GM10847 (cell line): ENCODE data around the gene IRAK2.

Experiments
- POLR2A ChIP-seq: IDR thresholded peaks from 2 replicates; pipeline ENCODE4 v1.6.1; 2011; ENCODE audit not compliant: insufficient read length; ENCODE audit errors: extremely low read depth

The IRAK2 gene

DNA sequence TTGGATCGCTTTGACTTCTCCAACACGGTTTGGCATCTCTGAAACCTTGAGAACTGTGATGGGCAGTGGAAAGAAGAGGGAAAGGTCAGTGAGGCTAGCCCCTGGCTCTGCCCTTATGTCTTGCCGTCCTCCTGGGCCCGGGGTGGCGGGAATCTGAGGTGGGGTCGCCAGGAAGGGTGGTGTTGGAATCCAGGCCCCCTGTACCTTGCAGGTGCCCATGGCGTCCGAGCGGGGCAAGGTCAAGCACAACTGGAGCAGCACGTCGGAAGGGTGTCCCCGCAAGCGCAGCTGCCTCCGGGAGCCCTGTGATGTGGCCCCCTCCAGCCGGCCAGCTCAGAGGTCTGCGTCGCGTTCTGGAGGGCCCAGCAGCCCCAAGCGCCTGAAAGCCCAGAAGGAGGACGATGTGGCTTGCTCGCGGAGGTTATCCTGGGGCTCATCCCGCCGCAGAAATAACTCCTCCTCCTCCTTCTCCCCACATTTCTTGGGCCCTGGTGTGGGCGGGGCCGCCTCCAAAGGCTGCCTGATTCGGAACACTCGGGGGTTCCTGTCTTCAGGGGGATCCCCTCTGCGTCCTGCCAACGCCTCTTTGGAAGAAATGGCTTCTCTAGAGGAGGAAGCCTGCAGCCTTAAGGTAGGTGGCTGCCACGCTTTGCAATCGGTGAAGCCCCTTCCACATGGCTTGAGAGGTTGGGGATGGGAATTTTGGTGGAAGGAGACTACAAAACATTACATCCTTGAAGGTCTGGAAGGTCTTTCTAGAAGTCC is 84.4 kb downstream of the IRAK2 start:
- no peak for TF ChIP-seq POLR2A

GRCh38 chr3:10249833-10250232 is 85.1 kb downstream of the IRAK2 start:
- no peak for TF ChIP-seq POLR2A

- no peak for TF ChIP-seq POLR2A
Measured at GRCh38 chr3:10251006-10251405, 86.3 kb downstream of the IRAK2 start.

GRCh38 chr3:10253731-10254130 is 89.0 kb downstream of the IRAK2 start:
- no peak for TF ChIP-seq POLR2A

DNA sequence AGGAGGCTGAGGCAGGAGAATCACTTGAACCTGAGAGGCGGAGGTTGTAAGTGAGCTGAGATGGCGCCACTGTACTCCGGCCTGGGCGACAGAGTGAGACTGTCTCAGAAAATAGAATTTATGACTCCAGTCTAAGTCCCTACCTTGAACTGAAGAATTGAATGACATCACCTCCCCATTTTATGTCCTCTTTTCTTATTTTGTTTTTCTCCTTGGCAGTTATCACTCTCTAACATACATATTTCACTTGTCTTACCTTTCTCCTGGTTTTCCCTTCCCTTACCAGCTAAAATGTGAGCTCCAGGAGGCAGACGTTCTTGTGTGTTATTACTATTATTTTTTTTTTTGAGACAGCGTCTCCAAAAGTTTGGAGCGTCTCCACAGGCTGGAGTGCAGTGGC is 91.1 kb downstream of the IRAK2 start:
- no peak for TF ChIP-seq POLR2A

- TF ChIP-seq POLR2A = no peak
Measured at GRCh38 chr3:10259036-10259435, 94.3 kb downstream of the IRAK2 start.

- TF ChIP-seq POLR2A = no peak
Measured at GRCh38 chr3:10259798-10260197, 95.1 kb downstream of the IRAK2 start.

GRCh38 chr3:10260211-10260701 is 95.5 kb downstream of the IRAK2 start:
- no peak for TF ChIP-seq POLR2A

DNA sequence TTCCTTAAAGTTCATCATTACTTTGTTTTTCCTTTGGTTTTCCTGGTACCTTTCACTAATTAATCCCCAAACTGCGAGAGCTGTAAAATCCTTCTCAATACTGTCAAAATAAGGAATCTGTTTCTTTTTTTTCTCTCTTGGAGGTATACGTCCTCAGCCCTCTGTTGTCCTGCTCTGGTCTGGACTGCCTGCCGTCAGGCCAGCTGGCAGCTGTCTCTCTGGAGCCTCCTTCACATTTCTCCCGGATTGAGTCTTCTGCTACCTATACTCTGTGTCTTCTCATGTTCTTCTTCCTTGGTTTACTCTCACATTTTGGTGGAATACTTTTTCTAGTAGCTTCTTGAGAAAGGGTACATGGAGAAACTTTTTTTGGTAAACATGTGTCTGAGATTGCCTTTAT is 97.3 kb downstream of the IRAK2 start:
- TF ChIP-seq POLR2A = no peak

DNA sequence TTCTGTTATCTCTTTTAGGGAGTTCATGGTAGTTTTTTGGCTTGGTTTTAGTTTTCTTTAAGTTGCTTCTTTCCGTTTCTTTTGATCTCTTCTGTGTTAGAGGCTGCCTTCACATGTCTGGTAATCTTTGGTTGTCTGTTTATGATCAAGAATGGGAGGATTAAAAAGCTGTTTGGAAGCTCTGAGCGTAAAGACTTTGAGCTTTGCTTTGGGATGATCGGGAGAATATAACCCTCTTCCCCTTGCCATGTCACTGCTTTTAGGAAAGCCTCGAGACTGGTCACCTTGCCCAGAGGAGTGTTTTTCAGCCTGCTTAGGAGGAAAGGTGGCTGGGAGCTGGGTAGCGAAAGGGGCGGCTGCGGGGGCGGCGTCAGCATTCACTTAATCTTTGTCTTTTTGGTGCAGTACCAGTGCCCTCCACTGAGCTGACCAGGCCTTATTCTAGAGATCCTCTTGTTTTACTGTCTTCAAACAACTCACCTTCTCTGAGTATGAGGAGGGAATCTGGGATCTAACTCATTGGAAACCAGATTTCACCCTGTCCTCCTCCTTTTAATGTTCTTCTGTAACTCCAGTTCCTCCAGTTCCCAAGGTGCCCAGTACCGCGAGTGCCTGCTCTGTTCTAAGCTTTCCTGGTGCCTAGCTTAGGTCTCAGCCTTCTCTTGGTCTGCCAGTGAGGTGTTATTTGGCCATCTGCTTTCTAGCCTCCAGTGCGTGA is 99.1 kb downstream of the IRAK2 start:
- no peak for TF ChIP-seq POLR2A

DNA sequence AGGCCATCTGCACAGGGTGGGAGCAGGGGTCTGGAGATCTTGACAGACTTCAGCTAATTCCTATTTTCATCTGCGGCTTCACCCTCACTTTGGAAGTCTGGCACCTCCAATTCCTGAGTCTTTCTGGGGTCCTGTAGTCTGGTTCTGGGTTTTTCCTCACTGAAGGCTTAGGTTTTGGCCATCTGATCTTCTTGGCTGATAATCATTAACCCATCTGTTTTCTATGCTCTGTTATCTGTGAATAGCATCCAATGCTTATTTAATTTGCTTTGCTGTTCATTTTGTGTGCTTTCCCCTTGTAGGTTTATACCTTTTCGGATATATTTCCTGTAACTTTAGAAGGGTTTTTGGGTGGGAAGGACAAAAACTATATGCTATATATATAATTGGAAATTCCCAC is 101.1 kb downstream of the IRAK2 start:
- TF ChIP-seq POLR2A = no peak

- TF ChIP-seq POLR2A = no peak
Measured at GRCh38 chr3:10268116-10268515, 103.4 kb downstream of the IRAK2 start.

GRCh38 chr3:10268930-10269329 is 104.2 kb downstream of the IRAK2 start:
- no peak for TF ChIP-seq POLR2A

GRCh38 chr3:10269443-10269842 is 104.7 kb downstream of the IRAK2 start:
- no peak for TF ChIP-seq POLR2A

GRCh38 chr3:10272977-10273376 is 108.3 kb downstream of the IRAK2 start:
- TF ChIP-seq POLR2A = no peak

DNA sequence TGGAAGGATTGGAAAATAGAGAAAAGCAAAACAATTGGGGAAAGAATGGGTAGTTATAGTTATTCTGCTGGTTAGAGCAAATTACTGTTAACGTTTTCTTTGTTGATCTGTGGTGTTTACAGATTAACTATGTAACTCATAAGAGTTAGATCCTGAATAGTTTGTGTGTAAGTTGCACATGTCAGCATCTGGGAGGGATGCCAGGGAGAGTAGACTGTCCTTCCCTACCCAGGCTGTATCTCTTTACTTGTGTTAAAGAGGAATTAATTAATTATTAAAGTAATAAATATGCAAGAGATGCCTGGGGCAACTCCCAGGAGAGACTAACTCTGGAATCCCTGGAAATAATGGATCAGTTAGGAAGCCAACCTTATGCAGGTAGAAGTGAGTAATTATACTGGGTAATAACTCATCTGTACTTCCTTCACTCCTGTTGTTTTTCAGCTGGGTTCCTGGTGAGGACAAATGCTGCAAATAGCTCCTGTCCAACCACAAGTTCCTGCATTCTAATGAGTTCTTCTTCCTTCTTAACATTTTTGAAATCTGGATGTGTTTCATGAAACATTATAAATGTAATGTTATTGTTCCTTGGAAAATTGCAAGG is 109.1 kb downstream of the IRAK2 start:
- TF ChIP-seq POLR2A = no peak
